ENCODE results near the gene BLTP2. TPM values are rescaled to one million over a fixed set of nuclear protein-coding genes. Genes with fewer than 3 reads are reported as not detected.

Gene BLTP2
- total RNA-seq, 1 donor = 170 TPM

GRCh38 chr17:28675980-28676379 is 31.0 kb upstream of the BLTP2 start:
- TF ChIP-seq CTCF (IDR thresholded peaks at IDR 0.05; ENCODE audit: extremely low read depth, low read depth, low read length) = peak; percentile 20
- Histone ChIP-seq H3K79me2 (ENCODE audit: insufficient read depth, low read length) (peaks cover 11% of the 10 kb centered on the region), H3K4me2 (ENCODE audit: insufficient read depth, low read length) (no peak overlapping the region), H3K36me3 (ENCODE audit: insufficient read depth, low read length) (peaks cover 89% of the 10 kb centered on the region), H2AFZ (ENCODE audit: low read length) (no peak overlapping the region), H4K20me1 (ENCODE audit: insufficient read depth, low read length) (peaks cover 9% of the 10 kb centered on the region), H3K4me1 (ENCODE audit: insufficient read depth, low read length) (no peaks in the 10 kb centered on the region), H3K4me3 (ENCODE audit: insufficient read depth, low read length) (no peak overlapping the region), H3K27ac (ENCODE audit: low read depth, low read length) (no peak overlapping the region), H3K9me3 (ENCODE audit: low read depth, low read length) (no peaks in the 10 kb centered on the region), H3K27me3 (ENCODE audit: insufficient read depth, low read length) (no peaks in the 10 kb centered on the region)
- no peak for DNase-seq (ENCODE audit: insufficient read length, low spot score, missing footprints)

- H3K4me3 ChIP-seq (ENCODE audit: insufficient read depth, low read length) = no peak overlapping the region
- DNase-seq (ENCODE audit: insufficient read length, low spot score, missing footprints) = no peak
- TF ChIP-seq CTCF (IDR thresholded peaks at IDR 0.05; ENCODE audit: extremely low read depth, low read depth, low read length) = no peak
- H4K20me1 ChIP-seq (ENCODE audit: insufficient read depth, low read length) = peaks cover 9% of the 10 kb centered on the region
- peaks cover 14% of the 10 kb centered on the region for H3K79me2 ChIP-seq (ENCODE audit: insufficient read depth, low read length)
- peak overlapping the region; percentile 54 for H3K27ac ChIP-seq (ENCODE audit: low read depth, low read length)
- peaks cover 87% of the 10 kb centered on the region for H3K36me3 ChIP-seq (ENCODE audit: insufficient read depth, low read length)
- no peaks in the 10 kb centered on the region for H3K4me1 ChIP-seq (ENCODE audit: insufficient read depth, low read length)
- H3K27me3 ChIP-seq (ENCODE audit: insufficient read depth, low read length) = no peaks in the 10 kb centered on the region
- H2AFZ ChIP-seq (ENCODE audit: low read length) = no peak overlapping the region
- H3K9me3 ChIP-seq (ENCODE audit: low read depth, low read length) = no peaks in the 10 kb centered on the region
- H3K4me2 ChIP-seq (ENCODE audit: insufficient read depth, low read length) = no peak overlapping the region
Observed at GRCh38 chr17:28675490-28675889, 30.5 kb upstream of the BLTP2 start.

DNA sequence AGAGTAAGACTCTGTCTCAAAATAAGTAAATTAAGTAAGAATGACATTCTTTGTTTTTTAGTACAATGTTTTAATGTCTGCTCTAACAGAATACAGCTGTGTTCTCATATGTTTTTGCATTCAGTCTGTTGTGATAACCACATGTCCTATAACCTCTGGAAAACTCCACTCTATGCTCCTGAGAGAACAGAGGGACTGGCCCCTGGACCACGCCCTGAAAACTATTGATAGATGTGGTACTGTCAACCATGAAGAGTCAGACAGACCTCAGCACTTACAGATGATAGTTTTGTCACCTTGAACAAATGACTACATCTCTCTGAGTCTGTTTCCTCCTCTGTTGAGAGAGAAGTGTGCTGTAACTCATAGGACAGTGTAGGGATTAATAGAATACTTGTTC is 25.0 kb upstream of the BLTP2 start:
- peaks cover 45% of the 10 kb centered on the region for H4K20me1 ChIP-seq (ENCODE audit: insufficient read depth, low read length)
- peaks cover 63% of the 10 kb centered on the region for H3K36me3 ChIP-seq (ENCODE audit: insufficient read depth, low read length)
- no peaks in the 10 kb centered on the region for H3K4me1 ChIP-seq (ENCODE audit: insufficient read depth, low read length)

GRCh38 chr17:28667870-28668269 is 22.9 kb upstream of the BLTP2 start:
- DNase-seq (ENCODE audit: insufficient read length, low spot score, missing footprints) = no peak
- Histone ChIP-seq H3K79me2 (ENCODE audit: insufficient read depth, low read length) (peaks cover 86% of the 10 kb centered on the region), H3K36me3 (ENCODE audit: insufficient read depth, low read length) (peaks cover 43% of the 10 kb centered on the region), H4K20me1 (ENCODE audit: insufficient read depth, low read length) (peaks cover 60% of the 10 kb centered on the region), H3K9me3 (ENCODE audit: low read depth, low read length) (no peaks in the 10 kb centered on the region), H3K27ac (ENCODE audit: low read depth, low read length) (no peak overlapping the region), H3K4me1 (ENCODE audit: insufficient read depth, low read length) (peaks cover 10% of the 10 kb centered on the region), H3K27me3 (ENCODE audit: insufficient read depth, low read length) (no peaks in the 10 kb centered on the region), H3K4me3 (ENCODE audit: insufficient read depth, low read length) (no peak overlapping the region), H3K4me2 (ENCODE audit: insufficient read depth, low read length) (no peak overlapping the region), H2AFZ (ENCODE audit: low read length) (no peak overlapping the region)
- no peak for TF ChIP-seq CTCF (IDR thresholded peaks at IDR 0.05; ENCODE audit: extremely low read depth, low read depth, low read length)

More for the DNA sequence above, 25.0 kb upstream of the BLTP2 start:
- DNase-seq (ENCODE audit: insufficient read length, low spot score, missing footprints) = no peak
- Histone ChIP-seq H3K4me3 (ENCODE audit: insufficient read depth, low read length) (no peak overlapping the region), H3K27ac (ENCODE audit: low read depth, low read length) (no peak overlapping the region), H3K79me2 (ENCODE audit: insufficient read depth, low read length) (peaks cover 66% of the 10 kb centered on the region), H3K4me2 (ENCODE audit: insufficient read depth, low read length) (no peak overlapping the region), H3K27me3 (ENCODE audit: insufficient read depth, low read length) (no peaks in the 10 kb centered on the region), H2AFZ (ENCODE audit: low read length) (no peak overlapping the region), H3K9me3 (ENCODE audit: low read depth, low read length) (no peaks in the 10 kb centered on the region)
- TF ChIP-seq CTCF (IDR thresholded peaks at IDR 0.05; ENCODE audit: extremely low read depth, low read depth, low read length) = no peak
